Measurements from ENCODE around the gene CTNNA2.

Gene CTNNA2

DNA sequence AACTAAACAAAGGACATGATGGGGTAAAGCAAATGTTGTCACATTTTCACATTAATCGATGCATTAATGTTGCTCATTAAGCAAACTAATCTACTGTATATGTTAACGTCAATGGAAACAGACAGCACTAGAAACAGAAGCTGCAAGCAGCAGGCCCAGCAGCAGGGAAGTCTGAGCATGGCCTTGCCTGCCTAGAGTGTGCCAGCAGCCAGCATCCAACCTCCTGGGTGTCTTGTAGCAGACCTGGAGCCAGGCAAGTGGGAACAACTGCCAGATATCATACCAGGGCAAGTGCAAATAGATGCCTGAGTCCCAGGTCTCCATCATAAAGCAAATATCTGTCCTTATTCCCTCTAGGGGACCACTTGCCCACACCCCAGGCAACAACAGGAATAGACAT is 472.7 kb downstream of the CTNNA2 start:
- H3K9ac ChIP-seq (ENCODE audit: low read length) = no peak overlapping the region

DNA sequence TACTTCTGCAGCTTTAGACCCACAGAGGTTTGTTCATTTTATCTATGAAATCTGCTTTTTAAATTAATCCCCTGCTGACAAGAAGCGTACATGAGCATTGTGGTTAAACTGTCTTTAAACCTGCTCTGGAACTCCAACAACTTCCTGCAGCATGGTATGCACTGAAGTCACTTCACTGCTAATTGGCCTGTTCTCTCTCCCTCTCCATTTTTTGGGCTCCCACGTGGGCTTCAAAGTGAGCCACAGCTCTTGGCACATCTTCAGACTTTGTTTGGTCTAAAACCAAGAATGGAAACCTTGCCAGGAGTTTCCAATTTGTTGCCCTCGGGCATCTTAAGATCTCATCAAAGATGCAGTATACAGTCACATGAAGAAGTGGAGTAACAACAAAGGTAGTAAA is 480.3 kb downstream of the CTNNA2 start:
- TF ChIP-seq, protein P1, sequence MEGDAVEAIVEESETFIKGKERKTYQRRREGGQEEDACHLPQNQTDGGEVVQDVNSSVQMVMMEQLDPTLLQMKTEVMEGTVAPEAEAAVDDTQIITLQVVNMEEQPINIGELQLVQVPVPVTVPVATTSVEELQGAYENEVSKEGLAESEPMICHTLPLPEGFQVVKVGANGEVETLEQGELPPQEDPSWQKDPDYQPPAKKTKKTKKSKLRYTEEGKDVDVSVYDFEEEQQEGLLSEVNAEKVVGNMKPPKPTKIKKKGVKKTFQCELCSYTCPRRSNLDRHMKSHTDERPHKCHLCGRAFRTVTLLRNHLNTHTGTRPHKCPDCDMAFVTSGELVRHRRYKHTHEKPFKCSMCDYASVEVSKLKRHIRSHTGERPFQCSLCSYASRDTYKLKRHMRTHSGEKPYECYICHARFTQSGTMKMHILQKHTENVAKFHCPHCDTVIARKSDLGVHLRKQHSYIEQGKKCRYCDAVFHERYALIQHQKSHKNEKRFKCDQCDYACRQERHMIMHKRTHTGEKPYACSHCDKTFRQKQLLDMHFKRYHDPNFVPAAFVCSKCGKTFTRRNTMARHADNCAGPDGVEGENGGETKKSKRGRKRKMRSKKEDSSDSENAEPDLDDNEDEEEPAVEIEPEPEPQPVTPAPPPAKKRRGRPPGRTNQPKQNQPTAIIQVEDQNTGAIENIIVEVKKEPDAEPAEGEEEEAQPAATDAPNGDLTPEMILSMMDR (IDR thresholded peaks at IDR 0.05; ENCODE audit: low read depth, low read length) = no peak
- TF ChIP-seq EZH2phosphoT487 (IDR thresholded peaks at IDR 0.05; ENCODE audit: low read depth) = no peak
- Histone ChIP-seq H3K9me3 (ENCODE audit: insufficient read depth, low read length) (no peaks in the 10 kb centered on the region), H3K9ac (ENCODE audit: low read length) (no peak overlapping the region), H2AFZ (ENCODE audit: low read depth, low read length) (no peak overlapping the region), H3K79me2 (ENCODE audit: low read length) (no peaks in the 10 kb centered on the region), H3K4me1 (ENCODE audit: low read length) (no peaks in the 10 kb centered on the region), H3K4me2 (ENCODE audit: low read length) (no peak overlapping the region), H4K20me1 (ENCODE audit: insufficient read depth, low read length) (no peaks in the 10 kb centered on the region), H3K27ac (ENCODE audit: low read length) (no peak overlapping the region), H3K36me3 (replicated peaks; ENCODE audit: low read depth, low read length) (no peaks in the 10 kb centered on the region), H3K4me3 (ENCODE audit: low read length) (no peak overlapping the region), H3K27me3 (ENCODE audit: low read depth, low read length) (no peaks in the 10 kb centered on the region)

More for the DNA sequence above, 472.7 kb downstream of the CTNNA2 start:
- no peak overlapping the region for H3K4me2 ChIP-seq (ENCODE audit: low read length)
- TF ChIP-seq, protein P1 (IDR thresholded peaks at IDR 0.05; ENCODE audit: low read depth, low read length) = no peak
- TF ChIP-seq EZH2phosphoT487 (IDR thresholded peaks at IDR 0.05; ENCODE audit: low read depth) = no peak
- no peak overlapping the region for H3K27ac ChIP-seq (ENCODE audit: low read length)
- no peaks in the 10 kb centered on the region for H3K79me2 ChIP-seq (ENCODE audit: low read length)
- no peaks in the 10 kb centered on the region for H3K27me3 ChIP-seq (ENCODE audit: low read depth, low read length)
- H2AFZ ChIP-seq (ENCODE audit: low read depth, low read length) = no peak overlapping the region
- H3K4me3 ChIP-seq (ENCODE audit: low read length) = no peak overlapping the region
- H3K9me3 ChIP-seq (ENCODE audit: insufficient read depth, low read length) = no peaks in the 10 kb centered on the region
- H3K4me1 ChIP-seq (ENCODE audit: low read length) = no peaks in the 10 kb centered on the region
- no peaks in the 10 kb centered on the region for H4K20me1 ChIP-seq (ENCODE audit: insufficient read depth, low read length)
- no peaks in the 10 kb centered on the region for H3K36me3 ChIP-seq (replicated peaks; ENCODE audit: low read depth, low read length)

DNA sequence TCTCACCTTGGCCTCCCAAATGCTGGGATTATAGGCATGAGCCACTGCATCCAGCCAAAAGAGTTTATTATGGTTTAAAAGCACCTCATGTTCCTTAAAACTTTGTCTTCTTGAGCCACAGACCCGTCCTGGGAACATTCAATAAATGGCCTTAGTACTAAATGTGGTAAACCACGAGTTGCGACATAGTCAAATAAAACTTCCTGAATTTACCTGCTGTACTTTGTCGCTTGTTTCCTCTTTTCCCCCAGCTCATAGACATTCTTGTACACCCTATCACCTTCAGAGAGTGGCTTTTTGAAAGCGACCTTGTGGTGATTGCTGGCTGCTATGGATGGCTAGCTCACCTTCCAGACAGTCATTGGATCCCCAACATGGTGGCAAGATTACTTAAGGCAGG is 481.3 kb downstream of the CTNNA2 start:
- H4K20me1 ChIP-seq (ENCODE audit: insufficient read depth, low read length) = no peaks in the 10 kb centered on the region
- no peak overlapping the region for H3K4me2 ChIP-seq (ENCODE audit: low read length)
- TF ChIP-seq EZH2phosphoT487 (IDR thresholded peaks at IDR 0.05; ENCODE audit: low read depth) = no peak
- TF ChIP-seq, protein P1 (IDR thresholded peaks at IDR 0.05; ENCODE audit: low read depth, low read length) = no peak
- no peak overlapping the region for H2AFZ ChIP-seq (ENCODE audit: low read depth, low read length)
- H3K9ac ChIP-seq (ENCODE audit: low read length) = no peak overlapping the region
- H3K4me3 ChIP-seq (ENCODE audit: low read length) = no peak overlapping the region
- H3K27me3 ChIP-seq (ENCODE audit: low read depth, low read length) = no peaks in the 10 kb centered on the region
- no peaks in the 10 kb centered on the region for H3K4me1 ChIP-seq (ENCODE audit: low read length)
- no peak overlapping the region for H3K27ac ChIP-seq (ENCODE audit: low read length)
- no peaks in the 10 kb centered on the region for H3K36me3 ChIP-seq (replicated peaks; ENCODE audit: low read depth, low read length)
- no peaks in the 10 kb centered on the region for H3K9me3 ChIP-seq (ENCODE audit: insufficient read depth, low read length)
- H3K79me2 ChIP-seq (ENCODE audit: low read length) = no peaks in the 10 kb centered on the region

DNA sequence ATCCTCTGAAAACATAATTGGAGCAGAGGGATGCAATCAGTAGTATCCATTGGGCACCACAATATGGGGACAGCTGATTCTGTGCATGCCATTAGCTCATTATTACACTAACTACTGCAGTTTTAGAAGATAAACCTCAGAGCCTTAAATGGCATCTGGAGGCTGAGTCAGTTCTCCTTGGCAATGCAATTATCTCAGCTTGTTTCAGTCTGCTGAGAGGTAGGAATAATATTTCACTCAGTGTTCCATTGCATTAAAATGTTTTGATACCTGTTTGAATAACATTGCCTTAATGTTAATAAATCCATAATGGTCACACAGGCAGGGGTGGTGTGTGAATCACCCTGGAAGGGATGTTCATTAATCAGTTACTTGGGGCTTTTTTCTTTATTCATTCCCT is 482.1 kb downstream of the CTNNA2 start:
- Histone ChIP-seq H2AFZ (ENCODE audit: low read depth, low read length) (no peak overlapping the region), H4K20me1 (ENCODE audit: insufficient read depth, low read length) (no peaks in the 10 kb centered on the region), H3K4me3 (ENCODE audit: low read length) (no peak overlapping the region), H3K4me2 (ENCODE audit: low read length) (no peak overlapping the region), H3K27ac (ENCODE audit: low read length) (no peak overlapping the region), H3K79me2 (ENCODE audit: low read length) (no peaks in the 10 kb centered on the region), H3K27me3 (ENCODE audit: low read depth, low read length) (no peaks in the 10 kb centered on the region), H3K9ac (ENCODE audit: low read length) (no peak overlapping the region), H3K36me3 (replicated peaks; ENCODE audit: low read depth, low read length) (no peaks in the 10 kb centered on the region), H3K4me1 (ENCODE audit: low read length) (no peaks in the 10 kb centered on the region), H3K9me3 (ENCODE audit: insufficient read depth, low read length) (no peaks in the 10 kb centered on the region)
- TF ChIP-seq EZH2phosphoT487 (IDR thresholded peaks at IDR 0.05; ENCODE audit: low read depth) = no peak
- TF ChIP-seq, protein P1 (IDR thresholded peaks at IDR 0.05; ENCODE audit: low read depth, low read length) = no peak

All from OCI-LY3 (cell line).